ENCODE data around the gene GPR137. TPM values are rescaled to one million over a fixed set of nuclear protein-coding genes. Genes with fewer than 3 reads are reported as not detected.
"Not testable (repeated sequence)": the region's sequence is repeated elsewhere in the genome, so short reads cannot be mapped to it uniquely, and the experiment has no call there.

The GPR137 gene
- total RNA-seq, 2 experiments from 2014 or later, result 28.7 to 31.6 TPM

- Mint-ChIP-seq H3K27ac (peak overlapping the region; percentile 51), H3K9me3 (no peaks in the 10 kb centered on the region), H3K4me3 (peak overlapping the region; percentile 26), H3K27me3 (no peaks in the 10 kb centered on the region), H3K4me1 (ENCODE audit: low read depth) (peaks cover 35% of the 10 kb centered on the region), H3K36me3 (peaks cover 14% of the 10 kb centered on the region)
- intact Hi-C loops (cut with micrococcal nuclease), result loop anchor here (10.0 kb wide), 1 partner anchor 871 kb away; the partner anchor contains the start of genes TM7SF2 and ZNHIT2
- ChIA-PET POLR2A (interaction anchor here (0.5 to 3.0 kb wide), 4 partner anchors 8 to 38 kb away, joined by 3 to 22 read pairs (median 4); partner anchors contain the start of gene FERMT3), CTCF (interaction anchor here (0.8 to 5.0 kb wide), 4 partner anchors 7 to 298 kb away, joined by 4 to 28 read pairs (median 17); partner anchors contain the start of genes CATSPERZ, ESRRA and PLCB3)
- no peak for DNase-seq
These were observed 41.5 kb upstream of the GPR137 start for GRCh38 chr11:64244107-64244506.

GRCh38 chr11:64244966-64245365 lies 40.7 kb upstream of the GPR137 start:
- DNase-seq, result no peak
- ChIA-PET POLR2A (interaction anchor here (0.6 to 3.0 kb wide), 7 partner anchors 22 to 1328 kb away, joined by 3 to 22 read pairs (median 5); partner anchors contain the start of genes FERMT3 and STIP1), CTCF (interaction anchor here (0.6 to 5.0 kb wide), 4 partner anchors 40 to 59 kb away, joined by 3 to 28 read pairs (median 14); partner anchors contain the start of genes CATSPERZ and ESRRA)
- Mint-ChIP-seq H3K27me3 (no peaks in the 10 kb centered on the region), H3K9me3 (no peaks in the 10 kb centered on the region), H3K4me1 (ENCODE audit: low read depth) (peaks cover 34% of the 10 kb centered on the region), H3K4me3 (peak overlapping the region; percentile 91), H3K27ac (peak overlapping the region; percentile 90), H3K36me3 (peaks cover 14% of the 10 kb centered on the region)
- intact Hi-C loops (cut with micrococcal nuclease), result loop anchor here (10.0 kb wide), 1 partner anchor 870 kb away; the partner anchor contains the start of genes TM7SF2 and ZNHIT2

- Mint-ChIP-seq H3K36me3 (peaks cover 11% of the 10 kb centered on the region), H3K27me3 (no peaks in the 10 kb centered on the region), H3K4me3 (peak overlapping the region; percentile 91), H3K27ac (peak overlapping the region; percentile 90), H3K9me3 (no peaks in the 10 kb centered on the region), H3K4me1 (ENCODE audit: low read depth) (peaks cover 31% of the 10 kb centered on the region)
- intact Hi-C loops (cut with micrococcal nuclease), result loop anchor here (10.0 kb wide), 1 partner anchor 869 kb away; the partner anchor contains the start of genes TM7SF2 and ZNHIT2
- ChIA-PET POLR2A (interaction anchor here (0.6 to 3.0 kb wide), 10 partner anchors 19 to 1328 kb away, joined by 3 to 22 read pairs (median 7); partner anchors contain the start of genes BAD, FERMT3, GPR137 and NUDT22), CTCF (interaction anchor here (0.6 to 5.0 kb wide), 8 partner anchors 10 to 59 kb away, joined by 3 to 28 read pairs (median 6); partner anchors contain the start of genes CATSPERZ and ESRRA)
- peak; percentile 44 for DNase-seq
These were observed 40.2 kb upstream of the GPR137 start for GRCh38 chr11:64245401-64245796.

GRCh38 chr11:64245797-64246620 lies 39.6 kb upstream of the GPR137 start:
- CTCF ChIA-PET, result interaction anchor here (0.6 to 5.0 kb wide), 9 partner anchors 11 to 86 kb away, joined by 3 to 28 read pairs (median 5); partner anchors contain the start of genes CATSPERZ and ESRRA
- H3K4me1 Mint-ChIP-seq (ENCODE audit: low read depth), result peaks cover 31% of the 10 kb centered on the region
- H3K9me3 Mint-ChIP-seq, result no peaks in the 10 kb centered on the region
- H3K27ac Mint-ChIP-seq, result peak overlapping the region; percentile 90
- POLR2A ChIA-PET, result interaction anchor here (0.6 to 3.0 kb wide), 11 partner anchors 19 to 1327 kb away, joined by 3 to 22 read pairs (median 6); partner anchors contain the start of genes BAD, CCDC88B, FERMT3 and GPR137
- intact Hi-C loops (cut with micrococcal nuclease), result loop anchor here (1.0 to 10.0 kb wide), 3 partner anchors 24 to 869 kb away; partner anchors contain the start of genes TM7SF2 and ZNHIT2
- H3K27me3 Mint-ChIP-seq, result no peaks in the 10 kb centered on the region
- H3K4me3 Mint-ChIP-seq, result peak overlapping the region; percentile 91
- peaks cover 10% of the 10 kb centered on the region for H3K36me3 Mint-ChIP-seq
- DNase-seq, result peak; percentile 89

- Mint-ChIP-seq H3K4me1 (ENCODE audit: low read depth) (peaks cover 31% of the 10 kb centered on the region), H3K36me3 (peaks cover 10% of the 10 kb centered on the region), H3K4me3 (peak overlapping the region; percentile 78)
- ChIA-PET CTCF (interaction anchor here (0.6 to 5.0 kb wide), 7 partner anchors 17 to 85 kb away, joined by 3 to 28 read pairs (median 6); partner anchors contain the start of genes CATSPERZ and ESRRA), POLR2A (interaction anchor here (0.6 to 3.0 kb wide), 11 partner anchors 13 to 1364 kb away, joined by 3 to 22 read pairs (median 6); partner anchors contain the start of genes BAD, CCDC88B, ESRRA and FERMT3)
- intact Hi-C loops (cut with micrococcal nuclease), result loop anchor here (1.0 to 10.0 kb wide), 3 partner anchors 24 to 868 kb away; partner anchors contain the start of genes TM7SF2 and ZNHIT2
- H3K27ac Mint-ChIP-seq, H3K9me3 Mint-ChIP-seq, H3K27me3 Mint-ChIP-seq, DNase-seq: not testable (repeated sequence)
These were observed 39.1 kb upstream of the GPR137 start for GRCh38 chr11:64246621-64246870.

GRCh38 chr11:64246871-64247728 lies 38.5 kb upstream of the GPR137 start, which contains the start of gene PPP1R14B:
Gene PPP1R14B (minus strand): TSS chr11:64246943. CDS start chr11:64246673, 270 bp downstream.
- ChIA-PET POLR2A (interaction anchor here (0.6 to 3.0 kb wide), 11 partner anchors 13 to 1365 kb away, joined by 3 to 22 read pairs (median 6); partner anchors contain the start of genes BAD, CCDC88B, ESRRA and FERMT3), CTCF (interaction anchor here (0.6 to 5.0 kb wide), 8 partner anchors 16 to 85 kb away, joined by 3 to 28 read pairs (median 5); partner anchors contain the start of genes CATSPERZ and ESRRA)
- DNase-seq, result peak; percentile 88
- H3K36me3 Mint-ChIP-seq, result peaks cover 10% of the 10 kb centered on the region
- H3K27me3 Mint-ChIP-seq, result no peaks in the 10 kb centered on the region
- H3K9me3 Mint-ChIP-seq, result no peaks in the 10 kb centered on the region
- peak within 1 kb of the TSS; percentile 90 for H3K27ac Mint-ChIP-seq
- intact Hi-C loops (cut with micrococcal nuclease), result loop anchor here (1.0 to 10.0 kb wide), 3 partner anchors 23 to 868 kb away; partner anchors contain the start of genes TM7SF2 and ZNHIT2
- H3K4me3 Mint-ChIP-seq, result peak within 1 kb of the TSS; percentile 91
- H3K4me1 Mint-ChIP-seq (ENCODE audit: low read depth), result peaks cover 36% of the 10 kb centered on the region

GRCh38 chr11:64247729-64248531 lies 37.7 kb upstream of the GPR137 start:
- POLR2A ChIA-PET, result interaction anchor here (0.9 to 2.4 kb wide), 4 partner anchors 21 to 70 kb away, joined by 3 to 13 read pairs (median 4); partner anchors contain the start of genes ESRRA, PRDX5, STIP1 and TRMT112
- Mint-ChIP-seq H3K27me3 (no peaks in the 10 kb centered on the region), H3K36me3 (peaks cover 9% of the 10 kb centered on the region), H3K4me1 (ENCODE audit: low read depth) (peaks cover 32% of the 10 kb centered on the region), H3K9me3 (no peaks in the 10 kb centered on the region), H3K27ac (no peak overlapping the region), H3K4me3 (peak overlapping the region; percentile 44)
- no peak for DNase-seq
- CTCF ChIA-PET, result interaction anchor here (1.1 to 5.0 kb wide), 4 partner anchors 21 to 56 kb away, joined by 3 to 28 read pairs (median 14); partner anchors contain the start of genes CATSPERZ and ESRRA
- intact Hi-C loops (cut with micrococcal nuclease), result loop anchor here (10.0 kb wide), 1 partner anchor 867 kb away; the partner anchor contains the start of genes TM7SF2 and ZNHIT2

- Mint-ChIP-seq H3K27ac (no peak overlapping the region), H3K4me3 (no peak overlapping the region), H3K4me1 (ENCODE audit: low read depth) (peaks cover 25% of the 10 kb centered on the region), H3K36me3 (peaks cover 4% of the 10 kb centered on the region), H3K9me3 (no peaks in the 10 kb centered on the region), H3K27me3 (no peaks in the 10 kb centered on the region)
- intact Hi-C loops (cut with micrococcal nuclease), result loop anchor here (10.0 kb wide), 1 partner anchor 866 kb away; the partner anchor contains the start of genes TM7SF2 and ZNHIT2
- no peak for DNase-seq
- CTCF ChIA-PET, result no interaction called here
- POLR2A ChIA-PET, result interaction anchor here (0.9 to 2.6 kb wide), 3 partner anchors 20 to 63 kb away, joined by 3 to 8 read pairs (median 3); partner anchors contain the start of gene STIP1
These were observed 37.1 kb upstream of the GPR137 start for GRCh38 chr11:64248578-64248977.

- Mint-ChIP-seq H3K4me3 (no peak overlapping the region), H3K36me3 (no peaks in the 10 kb centered on the region), H3K9me3 (no peaks in the 10 kb centered on the region), H3K27ac (no peak overlapping the region), H3K4me1 (ENCODE audit: low read depth) (peaks cover 21% of the 10 kb centered on the region), H3K27me3 (no peaks in the 10 kb centered on the region)
- ChIA-PET POLR2A (interaction anchor here (1.5 to 2.6 kb wide), 2 partner anchors 20 to 22 kb away, joined by 3 to 8 read pairs; no protein-coding TSS in a partner anchor), CTCF (interaction anchor here (0.6 to 3.8 kb wide), 3 partner anchors 22 to 55 kb away, joined by 4 to 29 read pairs (median 12); partner anchors contain the start of gene CATSPERZ)
- no peak for DNase-seq
- intact Hi-C loops (cut with micrococcal nuclease), result loop anchor here (10.0 kb wide), 1 partner anchor 866 kb away; the partner anchor contains the start of genes TM7SF2 and ZNHIT2
These were observed 36.6 kb upstream of the GPR137 start for GRCh38 chr11:64249038-64249437.

Measured in activated CD4-positive, alpha-beta memory T cell treated with anti-CD3 and anti-CD28 coated beads for 36 hours (primary cell).